ENCODE results near the gene IFNA14.

The IFNA14 gene

GRCh38 chr9:21239911-21240310 lies at the start of gene IFNA14:
TSS of gene IFNA14 (minus strand) at chr9:21240005. CDS start at chr9:21239935, 70 bp downstream.
- H3K4me3 Mint-ChIP-seq: no peak within 1 kb of the TSS
- H3K27ac Mint-ChIP-seq: no peak within 1 kb of the TSS
- no peaks in the 10 kb centered on the region for H3K36me3 Mint-ChIP-seq (ENCODE audit: low read depth)
- peaks cover 11% of the 10 kb centered on the region for H3K4me1 Mint-ChIP-seq (ENCODE audit: low read depth)
- no peaks in the 10 kb centered on the region for H3K9me3 Mint-ChIP-seq
- H3K27me3 Mint-ChIP-seq: peaks cover 14% of the 10 kb centered on the region

GRCh38 chr9:21287280-21287679 lies 47.5 kb upstream of the IFNA14 start:
- Mint-ChIP-seq H3K27me3 (peaks cover 18% of the 10 kb centered on the region), H3K9me3 (no peaks in the 10 kb centered on the region), H3K36me3 (ENCODE audit: low read depth) (no peaks in the 10 kb centered on the region), H3K4me3 (no peak overlapping the region), H3K27ac (no peak overlapping the region), H3K4me1 (ENCODE audit: low read depth) (no peaks in the 10 kb centered on the region)

GRCh38 chr9:21286659-21287058 lies 46.9 kb upstream of the IFNA14 start:
- Mint-ChIP-seq H3K9me3 (no peaks in the 10 kb centered on the region), H3K27ac (no peak overlapping the region), H3K36me3 (ENCODE audit: low read depth) (no peaks in the 10 kb centered on the region), H3K27me3 (peaks cover 14% of the 10 kb centered on the region), H3K4me3 (no peak overlapping the region), H3K4me1 (ENCODE audit: low read depth) (no peaks in the 10 kb centered on the region)

DNA sequence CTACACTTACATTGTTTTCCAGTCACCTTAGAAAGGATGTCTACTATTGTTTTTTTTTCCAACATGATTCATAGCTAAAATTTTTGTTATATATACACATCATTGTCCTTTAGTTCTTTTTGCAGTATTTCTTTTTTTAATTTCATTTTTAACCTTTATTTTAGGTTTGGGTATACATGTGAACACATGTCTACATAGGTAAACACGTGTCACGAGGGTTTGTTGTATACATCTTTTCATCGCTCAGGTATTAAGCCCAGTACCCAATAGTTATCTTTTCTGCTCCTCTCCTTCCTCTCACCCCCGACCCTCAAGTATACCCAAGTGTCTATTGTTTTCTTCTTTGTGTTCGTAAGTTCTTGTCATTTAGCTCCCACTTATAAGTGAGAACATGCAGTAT lies 46.3 kb upstream of the IFNA14 start:
- no peak overlapping the region for H3K4me3 Mint-ChIP-seq
- H3K9me3 Mint-ChIP-seq: no peaks in the 10 kb centered on the region
- no peak overlapping the region for H3K27ac Mint-ChIP-seq
- H3K27me3 Mint-ChIP-seq: peaks cover 20% of the 10 kb centered on the region
- no peaks in the 10 kb centered on the region for H3K36me3 Mint-ChIP-seq (ENCODE audit: low read depth)
- H3K4me1 Mint-ChIP-seq (ENCODE audit: low read depth): no peaks in the 10 kb centered on the region

DNA sequence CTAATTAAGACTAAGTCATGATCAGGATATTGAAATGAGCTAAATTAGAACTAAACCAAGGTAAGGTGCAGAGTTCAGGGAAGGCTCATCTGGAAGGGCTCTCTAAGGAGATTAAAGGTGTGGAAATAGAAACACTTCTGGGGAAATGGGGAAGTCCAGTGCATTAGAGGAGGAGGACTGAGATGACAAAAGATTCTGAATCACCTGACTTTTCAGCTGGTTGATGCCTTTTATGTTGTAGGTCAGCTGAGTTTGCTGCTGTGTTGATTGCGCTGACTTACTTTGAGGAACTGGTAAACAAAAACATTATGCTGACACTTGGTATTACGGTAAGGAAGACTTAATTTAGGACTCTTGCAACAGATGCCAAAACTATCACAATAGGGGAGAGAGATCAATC lies 41.5 kb upstream of the IFNA14 start:
- no peak overlapping the region for H3K27ac Mint-ChIP-seq
- no peaks in the 10 kb centered on the region for H3K9me3 Mint-ChIP-seq
- no peaks in the 10 kb centered on the region for H3K4me1 Mint-ChIP-seq (ENCODE audit: low read depth)
- H3K27me3 Mint-ChIP-seq: peaks cover 34% of the 10 kb centered on the region
- H3K4me3 Mint-ChIP-seq: no peak overlapping the region
- no peaks in the 10 kb centered on the region for H3K36me3 Mint-ChIP-seq (ENCODE audit: low read depth)

GRCh38 chr9:21268347-21268657 lies 28.5 kb upstream of the IFNA14 start:
- H3K27me3 Mint-ChIP-seq: peaks cover 50% of the 10 kb centered on the region
- no peak overlapping the region for H3K4me3 Mint-ChIP-seq

DNA sequence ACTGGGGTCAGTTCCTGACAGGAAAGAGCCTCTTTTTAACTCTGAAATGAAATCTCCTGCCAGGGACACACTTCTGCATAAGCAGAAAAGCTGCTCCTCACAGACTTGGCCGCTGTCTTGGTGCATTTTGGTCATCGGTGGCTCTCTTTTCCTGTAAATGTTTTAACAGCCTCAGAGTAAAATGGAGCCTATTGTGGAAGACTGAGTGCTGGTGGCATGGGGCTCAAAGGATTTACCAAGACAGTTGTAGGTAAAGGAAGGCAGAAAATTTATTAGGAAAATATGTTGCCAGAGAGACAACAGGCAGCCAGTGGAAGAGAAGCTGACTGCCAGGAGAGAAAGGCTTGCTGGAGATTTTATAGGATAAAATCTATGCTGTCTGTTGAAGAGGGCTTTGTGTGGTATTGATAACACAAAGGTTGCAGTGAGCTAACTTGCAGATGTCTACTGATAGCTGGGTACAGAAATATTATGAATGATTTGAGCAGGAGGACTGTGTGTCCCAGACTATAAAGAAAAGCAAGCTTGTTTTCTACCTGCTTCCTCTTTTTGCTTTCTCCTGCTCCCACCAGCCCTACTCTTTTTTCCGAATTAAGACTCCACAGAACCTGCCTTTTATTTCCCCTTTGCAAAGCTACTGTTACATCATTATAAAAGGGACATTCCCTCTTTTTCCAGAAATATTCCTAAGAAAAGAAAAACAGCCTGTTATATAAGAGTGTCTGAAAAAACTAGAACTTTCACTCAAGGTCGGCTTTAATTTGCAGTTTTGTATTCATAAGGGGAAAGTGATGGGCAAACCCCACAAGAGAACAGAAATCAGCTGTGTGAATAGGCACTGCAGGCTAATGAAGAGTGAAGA lies 27.9 kb upstream of the IFNA14 start:
- Mint-ChIP-seq H3K27ac (no peak overlapping the region), H3K36me3 (ENCODE audit: low read depth) (no peaks in the 10 kb centered on the region), H3K4me3 (no peak overlapping the region), H3K4me1 (ENCODE audit: low read depth) (no peaks in the 10 kb centered on the region), H3K27me3 (peaks cover 45% of the 10 kb centered on the region), H3K9me3 (no peaks in the 10 kb centered on the region)

More at GRCh38 chr9:21268347-21268657, 28.5 kb upstream of the IFNA14 start:
- no peaks in the 10 kb centered on the region for H3K9me3 Mint-ChIP-seq
- H3K27ac Mint-ChIP-seq: no peak overlapping the region
- H3K4me1 Mint-ChIP-seq (ENCODE audit: low read depth): no peaks in the 10 kb centered on the region
- no peaks in the 10 kb centered on the region for H3K36me3 Mint-ChIP-seq (ENCODE audit: low read depth)

- Mint-ChIP-seq H3K4me1 (ENCODE audit: low read depth) (no peaks in the 10 kb centered on the region), H3K36me3 (ENCODE audit: low read depth) (no peaks in the 10 kb centered on the region), H3K4me3 (no peak overlapping the region), H3K27ac (no peak overlapping the region), H3K27me3 (peaks cover 41% of the 10 kb centered on the region), H3K9me3 (no peaks in the 10 kb centered on the region)
These were observed 27.1 kb upstream of the IFNA14 start for GRCh38 chr9:21266733-21267484.

DNA sequence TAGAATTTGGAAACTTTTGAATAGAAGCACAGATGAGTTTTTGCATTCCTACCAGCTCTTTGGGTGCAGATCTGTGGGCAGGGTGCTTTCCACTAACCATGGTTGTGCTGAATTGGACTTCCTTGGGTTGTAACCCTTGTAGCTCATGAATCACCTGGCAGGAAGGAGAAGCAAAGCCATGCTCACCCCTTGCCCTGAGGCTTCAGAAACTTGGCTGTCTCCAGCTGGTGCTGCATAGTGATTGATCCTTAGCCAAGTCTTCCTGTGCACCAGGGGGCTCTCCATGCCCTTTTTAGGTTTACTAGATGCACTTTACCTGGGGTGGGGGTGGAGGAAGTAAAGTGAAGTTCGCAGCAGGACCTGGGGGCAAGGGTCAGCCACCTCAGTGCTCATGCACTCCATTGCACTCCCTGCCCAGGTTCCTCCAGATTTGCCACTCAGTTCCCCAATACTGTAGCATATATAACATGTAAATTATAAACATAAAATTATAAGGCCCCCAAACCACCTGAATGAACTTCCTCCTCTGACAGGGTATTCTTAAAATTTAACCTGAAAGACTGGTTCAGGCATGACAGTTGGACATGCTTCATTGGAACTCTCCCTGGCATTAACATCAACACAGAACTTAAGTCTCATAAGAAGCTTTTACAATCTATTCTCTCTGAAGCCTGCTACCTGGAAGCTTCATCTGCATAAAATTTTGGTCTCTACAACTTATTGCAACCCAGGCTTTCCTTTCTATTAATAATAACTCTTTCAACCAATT lies 25.8 kb upstream of the IFNA14 start:
- Mint-ChIP-seq H3K27ac (no peak overlapping the region), H3K36me3 (ENCODE audit: low read depth) (no peaks in the 10 kb centered on the region), H3K9me3 (no peaks in the 10 kb centered on the region), H3K27me3 (peaks cover 34% of the 10 kb centered on the region), H3K4me3 (no peak overlapping the region), H3K4me1 (ENCODE audit: low read depth) (no peaks in the 10 kb centered on the region)

GRCh38 chr9:21255538-21256212 lies 15.9 kb upstream of the IFNA14 start:
- Mint-ChIP-seq H3K4me3 (no peak overlapping the region), H3K36me3 (ENCODE audit: low read depth) (no peaks in the 10 kb centered on the region), H3K4me1 (ENCODE audit: low read depth) (peaks cover 5% of the 10 kb centered on the region), H3K27me3 (peaks cover 4% of the 10 kb centered on the region), H3K27ac (no peak overlapping the region), H3K9me3 (no peaks in the 10 kb centered on the region)

- Mint-ChIP-seq H3K36me3 (ENCODE audit: low read depth) (no peaks in the 10 kb centered on the region), H3K27ac (no peak overlapping the region), H3K4me3 (no peak overlapping the region), H3K27me3 (peaks cover 16% of the 10 kb centered on the region), H3K9me3 (no peaks in the 10 kb centered on the region), H3K4me1 (ENCODE audit: low read depth) (peaks cover 5% of the 10 kb centered on the region)
These were observed 13.1 kb upstream of the IFNA14 start for GRCh38 chr9:21252721-21253547.

DNA sequence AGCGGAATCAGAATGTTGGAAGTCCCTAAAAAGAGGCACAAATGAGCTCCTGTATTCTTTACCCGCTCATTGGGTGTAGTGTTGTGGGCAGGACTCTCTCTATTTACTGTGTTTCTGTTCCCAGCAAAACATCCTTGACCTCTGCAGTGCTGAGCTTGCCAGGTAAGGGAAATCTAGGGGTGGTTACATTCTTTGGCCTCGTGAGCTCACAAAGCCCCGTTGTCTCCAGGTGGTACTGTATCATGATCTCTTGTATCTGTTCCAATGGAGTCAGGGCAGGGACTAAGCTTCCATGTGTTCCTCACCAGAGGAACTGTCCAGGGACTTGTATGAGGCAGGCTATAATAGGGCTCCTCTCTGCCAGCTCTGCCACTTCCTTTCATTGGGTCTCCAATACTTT lies 11.8 kb upstream of the IFNA14 start:
- Mint-ChIP-seq H3K27ac (no peak overlapping the region), H3K36me3 (ENCODE audit: low read depth) (no peaks in the 10 kb centered on the region), H3K9me3 (no peaks in the 10 kb centered on the region), H3K4me3 (no peak overlapping the region), H3K4me1 (ENCODE audit: low read depth) (peaks cover 5% of the 10 kb centered on the region), H3K27me3 (peaks cover 16% of the 10 kb centered on the region)

DNA sequence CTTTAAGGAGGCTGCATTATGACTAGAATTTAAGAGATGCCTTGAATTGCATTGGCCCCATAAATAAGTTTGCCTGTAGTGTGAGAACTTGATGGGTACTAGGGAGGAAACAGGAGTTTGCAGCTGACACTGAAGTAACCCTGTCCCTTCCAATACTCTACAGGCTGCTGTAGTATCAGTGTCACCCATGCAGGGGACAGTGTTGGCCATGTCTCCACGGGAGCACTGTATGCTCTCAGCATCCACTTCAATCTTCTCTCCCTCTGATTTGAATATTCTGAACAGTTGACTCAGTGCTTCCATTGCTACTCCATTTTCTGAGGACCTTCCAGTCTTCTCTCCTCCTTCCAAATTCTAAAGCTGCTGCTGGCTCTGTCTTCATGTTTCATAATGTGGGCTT lies 11.4 kb upstream of the IFNA14 start:
- Mint-ChIP-seq H3K36me3 (ENCODE audit: low read depth) (no peaks in the 10 kb centered on the region), H3K9me3 (no peaks in the 10 kb centered on the region), H3K27me3 (peaks cover 16% of the 10 kb centered on the region), H3K4me1 (ENCODE audit: low read depth) (peaks cover 5% of the 10 kb centered on the region), H3K4me3 (no peak overlapping the region), H3K27ac (no peak overlapping the region)

DNA sequence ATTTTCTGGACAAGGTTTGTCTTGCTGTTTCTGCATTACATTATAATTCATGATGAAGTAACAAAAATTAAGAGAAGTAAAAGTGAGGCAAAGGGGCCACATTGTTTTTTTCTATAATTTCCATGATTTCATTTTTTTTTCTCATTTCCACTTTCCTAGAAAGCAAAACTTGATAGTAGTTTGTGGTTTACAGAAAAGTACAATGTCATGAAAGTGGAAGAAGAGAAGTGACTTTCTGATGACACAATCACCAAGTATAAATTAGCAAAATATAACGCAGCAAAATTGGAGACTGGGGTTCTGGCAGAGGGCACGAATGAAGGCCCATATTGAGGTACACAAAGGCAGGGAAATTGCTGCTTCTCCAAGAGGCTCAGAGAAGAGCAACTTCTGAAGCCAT lies 5.0 kb upstream of the IFNA14 start:
- no peaks in the 10 kb centered on the region for H3K36me3 Mint-ChIP-seq (ENCODE audit: low read depth)
- H3K4me1 Mint-ChIP-seq (ENCODE audit: low read depth): no peaks in the 10 kb centered on the region
- no peaks in the 10 kb centered on the region for H3K9me3 Mint-ChIP-seq
- peaks cover 20% of the 10 kb centered on the region for H3K27me3 Mint-ChIP-seq
- H3K27ac Mint-ChIP-seq: no peak overlapping the region
- no peak overlapping the region for H3K4me3 Mint-ChIP-seq

Data from stimulated activated naive CD8-positive, alpha-beta T cell treated with anti-CD3 and anti-CD28 coated beads, Interleukin-15, Interleukin-2, amounts not matched to agents 100 ng/mL and 50 ng/mL, for 24 hours (primary cell).